ENCODE results near the gene STOM. TPM values are rescaled to one million over a fixed set of nuclear protein-coding genes. Genes with fewer than 3 reads are reported as not detected.

Gene STOM
- total and polyA plus RNA-seq, 2 of the 8 experiments (the other 6 are each of a cell fraction or from before 2014, with no cell fraction given): 25.2 to 60.4 TPM

- H3K9ac ChIP-seq (replicated peaks in 1 of 4; ENCODE audit: extremely low read depth in 1 of 4, low read depth in 3 of 4, low read length in 3 of 4): no peak overlapping the region
- ChIA-PET POLR2A (ENCODE audit: partially characterized antibody) (no interaction called here), CTCF (ENCODE audit: partially characterized antibody) (interaction anchor here (0.6 kb wide), 1 partner anchor 135 kb away, joined by 3 read pairs; no protein-coding TSS in a partner anchor)
- H2BK120ac ChIP-seq (replicated peaks; ENCODE audit: low read depth, low read length): no peak overlapping the region
- TF ChIP-seq NANOG (IDR thresholded peaks at IDR 0.05; ENCODE audit: insufficient read depth, low read depth, low read length, poor library complexity, severe bottlenecking) (no peak), RBBP5 (IDR thresholded peaks at IDR 0.05; ENCODE audit: borderline replicate concordance, low read depth, low read length) (no peak), MAX (IDR thresholded peaks at IDR 0.05) (no peak), TCF12 (IDR thresholded peaks at IDR 0.05; ENCODE audit: low read depth, low read length) (no peak), CEBPB (IDR thresholded peaks at IDR 0.05; ENCODE audit: low read depth, low read length) (no peak), EGR1 (IDR thresholded peaks at IDR 0.05; ENCODE audit: borderline replicate concordance, low read depth, low read length) (no peak), CBX5 (IDR thresholded peaks at IDR 0.05; ENCODE audit: low read depth, low read length) (no peak), BACH1 (IDR thresholded peaks at IDR 0.05; ENCODE audit: low read length) (no peak), EZH2 (IDR thresholded peaks at IDR 0.05; ENCODE audit: low read depth, low read length, severe bottlenecking) (no peak)
- no peaks in the 10 kb centered on the region for H3K27me3 ChIP-seq (replicated peaks in 1 of 4; ENCODE audit: control insufficient read depth in 3 of 4, extremely low read depth in 1 of 4, insufficient read depth in 3 of 4, low read length in 3 of 4)
- no peak overlapping the region for H3K4ac ChIP-seq (replicated peaks; ENCODE audit: insufficient read length, low read depth, low read length)
- DNase-seq (ENCODE audit: low read depth in 1 of 2, low spot score in 2 of 2): no peak
- H4K5ac ChIP-seq (ENCODE audit: insufficient read length, low read depth, low read length): no peak overlapping the region
- no peaks in the 10 kb centered on the region; the same call in 1 of the 2 replicates for H3K23me2 ChIP-seq (ENCODE audit: low read depth, low read length)
- H4K20me1 ChIP-seq (replicated peaks in 1 of 2; ENCODE audit: control insufficient read depth in 1 of 2, insufficient read depth in 2 of 2, low read length in 2 of 2): no peaks in the 10 kb centered on the region
- H3K23ac ChIP-seq (ENCODE audit: insufficient read length): no peak overlapping the region
- peaks cover 0 to 3% (median 0%) of the 10 kb centered on the region in 4 experiments; a peak in 1 of 8 replicates for H3K36me3 ChIP-seq (ENCODE audit: control insufficient read depth in 2 of 4, insufficient read depth in 4 of 4, low read length in 3 of 4)
- no peak for FAIRE-seq
- H2BK12ac ChIP-seq (ENCODE audit: low read depth, low read length): no peak overlapping the region
- no peaks in the 10 kb centered on the region for H3K4me1 ChIP-seq (replicated peaks in 1 of 4; ENCODE audit: control insufficient read depth in 3 of 4, insufficient read depth in 4 of 4, low read length in 3 of 4)
- H4K91ac ChIP-seq (replicated peaks; ENCODE audit: insufficient read length, low read length): no peak overlapping the region
- H3K14ac ChIP-seq (ENCODE audit: insufficient read length): no peak overlapping the region
- no peaks in the 10 kb centered on the region for H3K79me2 ChIP-seq (ENCODE audit: control insufficient read depth in 1 of 2, insufficient read depth in 2 of 2, low read length in 2 of 2)
- no peak overlapping the region for H2BK20ac ChIP-seq (ENCODE audit: low read length)
- no peak overlapping the region for H3K4me2 ChIP-seq (ENCODE audit: insufficient read depth in 1 of 2, low read depth in 2 of 2, low read length in 2 of 2)
- no peak overlapping the region for H3K27ac ChIP-seq (ENCODE audit: low read depth, low read length)
- H2AFZ ChIP-seq (ENCODE audit: low read length): no peak overlapping the region
- H3K79me1 ChIP-seq (ENCODE audit: low read depth, low read length): no peaks in the 10 kb centered on the region
- no peak overlapping the region for H3K4me3 ChIP-seq (ENCODE audit: extremely low read depth in 1 of 4, insufficient read depth in 2 of 4, low read depth in 3 of 4, low read length in 4 of 4)
- no peak overlapping the region for H2BK15ac ChIP-seq (ENCODE audit: low read length)
- no peak overlapping the region for H4K8ac ChIP-seq (ENCODE audit: extremely low read depth, insufficient read depth, low read length)
- no peak overlapping the region for H2BK5ac ChIP-seq (ENCODE audit: low read depth, low read length)
- H3K9me3 ChIP-seq (ENCODE audit: insufficient read depth in 2 of 2, low read depth in 1 of 2, low read length in 1 of 2): no peaks in the 10 kb centered on the region
- no peak overlapping the region for H3K56ac ChIP-seq (replicated peaks; ENCODE audit: insufficient read length, low read depth, low read length)
- H2AK5ac ChIP-seq (ENCODE audit: low read depth, low read length): no peak overlapping the region
- no peak overlapping the region for H3K18ac ChIP-seq (ENCODE audit: extremely low read depth, low read length)
Observed at GRCh38 chr9:121360601-121361374, 9.3 kb downstream of the STOM start.
